Measurements from ENCODE around the gene TMEM255B. TPM values are rescaled to one million over a fixed set of nuclear protein-coding genes. Genes with fewer than 3 reads are reported as not detected.

Gene TMEM255B
- polyA plus RNA-seq, 2 donors: 3.1 to 6.8 TPM

GRCh38 chr13:113814435-113814821, 55.4 kb downstream of the TMEM255B start:
- 65 to 66% methylated on average over 11 of the region's 11 CpGs for WGBS, 2 donors
- Histone ChIP-seq H3K36me3 (ENCODE audit: control insufficient read depth in 2 of 2, insufficient read depth in 2 of 2, low read length in 1 of 2) (peaks cover 0 to 3% of the 10 kb centered on the region in 2 donors), H3K4me1 (ENCODE audit: control insufficient read depth in 2 of 2, insufficient read depth in 2 of 2, low read length in 1 of 2) (peaks cover 3 to 6% of the 10 kb centered on the region in 2 donors), H3K27me3 (ENCODE audit: control insufficient read depth in 1 of 2, insufficient read depth in 2 of 2, low read length in 2 of 2) (no peaks in the 10 kb centered on the region), H3K27ac (ENCODE audit: low read depth in 2 of 2, low read length in 1 of 2) (no peak overlapping the region), H3K9me3 (ENCODE audit: control insufficient read depth in 2 of 2, insufficient read depth in 1 of 2, low read depth in 1 of 2, low read length in 1 of 2) (peaks cover 0 to 3% of the 10 kb centered on the region in 2 donors), H3K4me3 (ENCODE audit: low read depth in 1 of 2, low read length in 2 of 2) (no peak overlapping the region)

GRCh38 chr13:113815151-113816058, 56.4 kb downstream of the TMEM255B start:
- H3K36me3 ChIP-seq (ENCODE audit: control insufficient read depth in 2 of 2, insufficient read depth in 2 of 2, low read length in 1 of 2): peaks cover 0 to 6% of the 10 kb centered on the region in 2 donors
- peaks cover 0 to 3% of the 10 kb centered on the region in 2 donors for H3K9me3 ChIP-seq (ENCODE audit: control insufficient read depth in 2 of 2, insufficient read depth in 1 of 2, low read depth in 1 of 2, low read length in 1 of 2)
- WGBS, 2 donors: 70 to 71% methylated on average over 42 of the region's 42 CpGs
- H3K4me3 ChIP-seq (ENCODE audit: low read depth in 1 of 2, low read length in 2 of 2): no peak overlapping the region
- H3K27ac ChIP-seq (ENCODE audit: low read depth in 2 of 2, low read length in 1 of 2): peak overlapping the region in 1 of 2 donors; percentile 25
- peaks cover 3 to 10% of the 10 kb centered on the region in 2 donors for H3K4me1 ChIP-seq (ENCODE audit: control insufficient read depth in 2 of 2, insufficient read depth in 2 of 2, low read length in 1 of 2)
- H3K27me3 ChIP-seq (ENCODE audit: control insufficient read depth in 1 of 2, insufficient read depth in 2 of 2, low read length in 2 of 2): no peaks in the 10 kb centered on the region

- Histone ChIP-seq H3K4me1 (ENCODE audit: control insufficient read depth in 2 of 2, insufficient read depth in 2 of 2, low read length in 1 of 2) (peaks cover 11 to 15% of the 10 kb centered on the region in 2 donors), H3K9me3 (ENCODE audit: control insufficient read depth in 2 of 2, insufficient read depth in 1 of 2, low read depth in 1 of 2, low read length in 1 of 2) (no peaks in the 10 kb centered on the region), H3K27me3 (ENCODE audit: control insufficient read depth in 1 of 2, insufficient read depth in 2 of 2, low read length in 2 of 2) (no peaks in the 10 kb centered on the region), H3K27ac (ENCODE audit: low read depth in 2 of 2, low read length in 1 of 2) (no peak overlapping the region), H3K36me3 (ENCODE audit: control insufficient read depth in 2 of 2, insufficient read depth in 2 of 2, low read length in 1 of 2) (peaks cover 0 to 6% of the 10 kb centered on the region in 2 donors), H3K4me3 (ENCODE audit: low read depth in 1 of 2, low read length in 2 of 2) (no peak overlapping the region)
- 68 to 71% methylated on average over 25 of the region's 25 CpGs for WGBS, 2 donors
These were observed 57.4 kb downstream of the TMEM255B start for GRCh38 chr13:113816254-113816929.

- Histone ChIP-seq H3K36me3 (ENCODE audit: control insufficient read depth in 2 of 2, insufficient read depth in 2 of 2, low read length in 1 of 2) (peaks cover 0 to 10% of the 10 kb centered on the region in 2 donors), H3K4me1 (ENCODE audit: control insufficient read depth in 2 of 2, insufficient read depth in 2 of 2, low read length in 1 of 2) (peaks cover 17 to 23% of the 10 kb centered on the region in 2 donors), H3K4me3 (ENCODE audit: low read depth in 1 of 2, low read length in 2 of 2) (no peak overlapping the region), H3K27me3 (ENCODE audit: control insufficient read depth in 1 of 2, insufficient read depth in 2 of 2, low read length in 2 of 2) (no peaks in the 10 kb centered on the region), H3K27ac (ENCODE audit: low read depth in 2 of 2, low read length in 1 of 2) (peak overlapping the region; percentile 63 to 69), H3K9me3 (ENCODE audit: control insufficient read depth in 2 of 2, insufficient read depth in 1 of 2, low read depth in 1 of 2, low read length in 1 of 2) (no peaks in the 10 kb centered on the region)
- 15 to 21% methylated on average over 24 of the region's 24 CpGs for WGBS, 2 donors
These were observed 58.2 kb downstream of the TMEM255B start for GRCh38 chr13:113816946-113817859.

- Histone ChIP-seq H3K4me3 (ENCODE audit: low read depth in 1 of 2, low read length in 2 of 2) (no peak overlapping the region), H3K27me3 (ENCODE audit: control insufficient read depth in 1 of 2, insufficient read depth in 2 of 2, low read length in 2 of 2) (no peaks in the 10 kb centered on the region), H3K36me3 (ENCODE audit: control insufficient read depth in 2 of 2, insufficient read depth in 2 of 2, low read length in 1 of 2) (peaks cover 0 to 17% of the 10 kb centered on the region in 2 donors), H3K4me1 (ENCODE audit: control insufficient read depth in 2 of 2, insufficient read depth in 2 of 2, low read length in 1 of 2) (peaks cover 17 to 24% of the 10 kb centered on the region in 2 donors), H3K9me3 (ENCODE audit: control insufficient read depth in 2 of 2, insufficient read depth in 1 of 2, low read depth in 1 of 2, low read length in 1 of 2) (no peaks in the 10 kb centered on the region), H3K27ac (ENCODE audit: low read depth in 2 of 2, low read length in 1 of 2) (peak overlapping the region; percentile 63 to 69)
- WGBS, 2 donors: 80 to 82% methylated on average over 45 to 60 of the region's 60 CpGs
These were observed 59.0 kb downstream of the TMEM255B start for GRCh38 chr13:113817860-113818691.

- H3K4me3 ChIP-seq (ENCODE audit: low read depth in 1 of 2, low read length in 2 of 2): no peak overlapping the region
- H3K4me1 ChIP-seq (ENCODE audit: control insufficient read depth in 2 of 2, insufficient read depth in 2 of 2, low read length in 1 of 2): peaks cover 17 to 24% of the 10 kb centered on the region in 2 donors
- H3K27me3 ChIP-seq (ENCODE audit: control insufficient read depth in 1 of 2, insufficient read depth in 2 of 2, low read length in 2 of 2): no peaks in the 10 kb centered on the region
- whole genome bisulfite sequencing, 2 donors: 86 to 89% methylated on average over 20 to 26 of the region's 26 CpGs
- H3K27ac ChIP-seq (ENCODE audit: low read depth in 2 of 2, low read length in 1 of 2): peak overlapping the region in 1 of 2 donors; percentile 69
- peaks cover 0 to 24% of the 10 kb centered on the region in 2 donors for H3K36me3 ChIP-seq (ENCODE audit: control insufficient read depth in 2 of 2, insufficient read depth in 2 of 2, low read length in 1 of 2)
- H3K9me3 ChIP-seq (ENCODE audit: control insufficient read depth in 2 of 2, insufficient read depth in 1 of 2, low read depth in 1 of 2, low read length in 1 of 2): no peaks in the 10 kb centered on the region
These were observed 59.8 kb downstream of the TMEM255B start for GRCh38 chr13:113818700-113819295.

- H3K27ac ChIP-seq (ENCODE audit: low read depth in 2 of 2, low read length in 1 of 2): no peak overlapping the region
- peaks cover 17 to 24% of the 10 kb centered on the region in 2 donors for H3K4me1 ChIP-seq (ENCODE audit: control insufficient read depth in 2 of 2, insufficient read depth in 2 of 2, low read length in 1 of 2)
- H3K4me3 ChIP-seq (ENCODE audit: low read depth in 1 of 2, low read length in 2 of 2): no peak overlapping the region
- H3K9me3 ChIP-seq (ENCODE audit: control insufficient read depth in 2 of 2, insufficient read depth in 1 of 2, low read depth in 1 of 2, low read length in 1 of 2): no peaks in the 10 kb centered on the region
- no peaks in the 10 kb centered on the region for H3K27me3 ChIP-seq (ENCODE audit: control insufficient read depth in 1 of 2, insufficient read depth in 2 of 2, low read length in 2 of 2)
- WGBS, 2 donors: 79 to 86% methylated on average over 13 of the region's 13 CpGs
- H3K36me3 ChIP-seq (ENCODE audit: control insufficient read depth in 2 of 2, insufficient read depth in 2 of 2, low read length in 1 of 2): peaks cover 0 to 27% of the 10 kb centered on the region in 2 donors
These were observed 60.3 kb downstream of the TMEM255B start for GRCh38 chr13:113819341-113819730.

Measured in esophagus (tissue), 2 donors.